Panc1 (cell line): ENCODE measurements around the gene NSUN6.

ENCODE experiments used
- POLR2AphosphoS5 ChIP-seq: IDR thresholded peaks from 2 replicates; pipeline ENCODE4 v1.6.1; 2012; ENCODE audit warnings: mild to moderate bottlenecking, low read depth, low read length, moderate library complexity
- SIN3A ChIP-seq: IDR thresholded peaks from 2 replicates; pipeline ENCODE4 v1.6.1; 2012; ENCODE audit warnings: low read depth, mild to moderate bottlenecking, low read length, moderate library complexity, borderline replicate concordance; ENCODE audit not compliant: insufficient read depth
- TCF7L2 ChIP-seq: IDR thresholded peaks from 2 replicates; pipeline ENCODE4 v1.6.1; 2011; ENCODE audit warnings: mild to moderate bottlenecking, low read depth, low read length, inconsistent platforms
- TF ChIP-seq, protein P1 (sequence below): fragments of 450-650 bp; IDR thresholded peaks from 2 replicates; pipeline ENCODE4 v1.5.1; 2017; ENCODE audit warnings: mild to moderate bottlenecking
- TF ChIP-seq, protein P2 (sequence below), 2 experiments: IDR thresholded peaks; 2 replicates each; pipeline ENCODE4 v1.6.1; 2011 to 2012; ENCODE audit warnings: low read depth in 2 of 2, control low read depth in 1 of 2, low read length in 1 of 2, mild to moderate bottlenecking in 1 of 2, moderate library complexity in 1 of 2; ENCODE audit not compliant: insufficient read depth in 1 of 2

DNA sequence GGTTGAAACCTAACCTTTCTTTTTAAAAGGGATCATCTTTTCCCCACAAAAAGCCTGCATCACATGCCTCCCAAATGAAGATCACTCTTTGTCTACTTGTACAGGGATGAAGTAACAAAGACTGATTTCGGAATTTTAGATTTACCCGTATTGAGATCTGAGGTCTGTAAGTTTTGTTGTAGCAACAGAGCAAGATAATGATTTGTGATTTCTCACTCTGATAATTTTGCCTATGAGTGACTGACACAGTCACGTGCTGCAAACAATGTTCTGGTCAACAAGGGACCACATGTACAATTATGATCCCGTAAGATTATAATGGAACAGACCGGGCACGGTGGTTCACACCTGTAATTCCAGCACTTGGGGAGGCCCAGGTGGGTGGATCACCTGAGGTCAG lies 39.2 kb upstream of the NSUN6 start:
- TF ChIP-seq, protein P1, sequence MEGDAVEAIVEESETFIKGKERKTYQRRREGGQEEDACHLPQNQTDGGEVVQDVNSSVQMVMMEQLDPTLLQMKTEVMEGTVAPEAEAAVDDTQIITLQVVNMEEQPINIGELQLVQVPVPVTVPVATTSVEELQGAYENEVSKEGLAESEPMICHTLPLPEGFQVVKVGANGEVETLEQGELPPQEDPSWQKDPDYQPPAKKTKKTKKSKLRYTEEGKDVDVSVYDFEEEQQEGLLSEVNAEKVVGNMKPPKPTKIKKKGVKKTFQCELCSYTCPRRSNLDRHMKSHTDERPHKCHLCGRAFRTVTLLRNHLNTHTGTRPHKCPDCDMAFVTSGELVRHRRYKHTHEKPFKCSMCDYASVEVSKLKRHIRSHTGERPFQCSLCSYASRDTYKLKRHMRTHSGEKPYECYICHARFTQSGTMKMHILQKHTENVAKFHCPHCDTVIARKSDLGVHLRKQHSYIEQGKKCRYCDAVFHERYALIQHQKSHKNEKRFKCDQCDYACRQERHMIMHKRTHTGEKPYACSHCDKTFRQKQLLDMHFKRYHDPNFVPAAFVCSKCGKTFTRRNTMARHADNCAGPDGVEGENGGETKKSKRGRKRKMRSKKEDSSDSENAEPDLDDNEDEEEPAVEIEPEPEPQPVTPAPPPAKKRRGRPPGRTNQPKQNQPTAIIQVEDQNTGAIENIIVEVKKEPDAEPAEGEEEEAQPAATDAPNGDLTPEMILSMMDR, result no peak
- TF ChIP-seq TCF7L2 (no peak), POLR2AphosphoS5 (no peak), SIN3A (no peak)
- TF ChIP-seq, protein P2, sequence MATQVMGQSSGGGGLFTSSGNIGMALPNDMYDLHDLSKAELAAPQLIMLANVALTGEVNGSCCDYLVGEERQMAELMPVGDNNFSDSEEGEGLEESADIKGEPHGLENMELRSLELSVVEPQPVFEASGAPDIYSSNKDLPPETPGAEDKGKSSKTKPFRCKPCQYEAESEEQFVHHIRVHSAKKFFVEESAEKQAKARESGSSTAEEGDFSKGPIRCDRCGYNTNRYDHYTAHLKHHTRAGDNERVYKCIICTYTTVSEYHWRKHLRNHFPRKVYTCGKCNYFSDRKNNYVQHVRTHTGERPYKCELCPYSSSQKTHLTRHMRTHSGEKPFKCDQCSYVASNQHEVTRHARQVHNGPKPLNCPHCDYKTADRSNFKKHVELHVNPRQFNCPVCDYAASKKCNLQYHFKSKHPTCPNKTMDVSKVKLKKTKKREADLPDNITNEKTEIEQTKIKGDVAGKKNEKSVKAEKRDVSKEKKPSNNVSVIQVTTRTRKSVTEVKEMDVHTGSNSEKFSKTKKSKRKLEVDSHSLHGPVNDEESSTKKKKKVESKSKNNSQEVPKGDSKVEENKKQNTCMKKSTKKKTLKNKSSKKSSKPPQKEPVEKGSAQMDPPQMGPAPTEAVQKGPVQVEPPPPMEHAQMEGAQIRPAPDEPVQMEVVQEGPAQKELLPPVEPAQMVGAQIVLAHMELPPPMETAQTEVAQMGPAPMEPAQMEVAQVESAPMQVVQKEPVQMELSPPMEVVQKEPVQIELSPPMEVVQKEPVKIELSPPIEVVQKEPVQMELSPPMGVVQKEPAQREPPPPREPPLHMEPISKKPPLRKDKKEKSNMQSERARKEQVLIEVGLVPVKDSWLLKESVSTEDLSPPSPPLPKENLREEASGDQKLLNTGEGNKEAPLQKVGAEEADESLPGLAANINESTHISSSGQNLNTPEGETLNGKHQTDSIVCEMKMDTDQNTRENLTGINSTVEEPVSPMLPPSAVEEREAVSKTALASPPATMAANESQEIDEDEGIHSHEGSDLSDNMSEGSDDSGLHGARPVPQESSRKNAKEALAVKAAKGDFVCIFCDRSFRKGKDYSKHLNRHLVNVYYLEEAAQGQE (IDR thresholded peaks at IDR 0.05; ENCODE audit: insufficient read depth in 1 of 2, low read depth in 2 of 2, low read length in 1 of 2), result no peak
